GM19193 (cell line): Measurements from ENCODE around the gene USH1G.

Source experiments
- POLR2A ChIP-seq: IDR thresholded peaks from 4 replicates; pipeline ENCODE4 v1.6.1; 2011; ENCODE audit not compliant: insufficient read depth, insufficient read length; ENCODE audit errors: extremely low read depth

Gene USH1G

DNA sequence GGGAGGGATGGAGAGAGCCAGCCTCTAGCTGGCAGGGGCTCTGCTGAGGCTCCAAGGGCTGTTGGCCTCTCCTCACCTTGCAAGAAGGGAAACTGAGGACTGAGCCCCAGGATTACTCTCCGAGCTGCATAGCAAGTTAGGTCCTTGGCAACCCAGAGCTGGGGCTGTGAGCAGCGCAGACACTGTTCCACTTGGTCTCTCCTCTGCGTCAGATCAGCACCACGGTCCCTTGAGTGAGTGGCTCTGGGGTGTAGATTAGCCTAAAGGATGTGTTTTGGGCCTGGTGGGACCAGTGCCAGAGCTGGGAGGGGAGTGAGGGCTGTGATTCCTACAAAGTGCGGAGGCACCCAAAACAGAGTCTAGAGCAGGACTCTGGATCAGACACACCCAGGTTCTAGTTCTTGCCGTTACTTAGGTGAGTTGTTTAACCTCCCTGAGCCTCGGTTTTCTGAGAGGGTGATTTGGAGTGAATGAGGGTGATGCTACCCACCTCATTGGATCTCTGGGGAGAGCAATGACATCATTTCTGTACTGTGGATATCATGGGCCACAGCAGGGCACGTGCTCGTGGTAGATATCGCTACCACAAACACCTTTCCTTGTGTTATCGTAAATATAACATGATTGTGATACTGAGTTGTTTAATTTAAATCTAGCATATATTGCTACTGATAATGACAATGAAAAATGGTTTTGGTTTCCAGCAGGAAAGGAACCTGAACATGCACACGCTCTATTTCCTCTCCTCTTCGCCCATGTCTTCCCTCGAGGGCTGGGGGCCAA, 21.5 kb downstream of the USH1G start:
- no peak for TF ChIP-seq POLR2A

DNA sequence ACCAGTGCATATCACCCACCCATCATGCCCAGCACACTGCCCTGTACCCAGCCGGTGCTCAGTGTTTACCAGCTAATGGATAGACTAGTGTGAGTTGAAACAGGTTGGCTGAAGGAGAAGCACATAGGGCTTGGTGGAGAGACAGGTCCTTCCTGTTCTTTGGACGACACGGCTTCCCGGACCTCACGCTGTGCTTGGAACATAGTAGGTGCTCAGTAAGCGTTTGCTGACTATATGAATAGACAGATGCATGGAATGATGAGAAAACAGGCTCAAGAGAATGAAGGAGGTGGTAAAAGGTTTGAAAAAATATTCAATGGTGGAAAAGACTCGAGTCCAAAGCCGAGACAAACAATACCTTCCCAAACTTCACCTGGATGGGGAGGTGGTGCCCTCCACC, 22.8 kb downstream of the USH1G start:
- TF ChIP-seq POLR2A: no peak

DNA sequence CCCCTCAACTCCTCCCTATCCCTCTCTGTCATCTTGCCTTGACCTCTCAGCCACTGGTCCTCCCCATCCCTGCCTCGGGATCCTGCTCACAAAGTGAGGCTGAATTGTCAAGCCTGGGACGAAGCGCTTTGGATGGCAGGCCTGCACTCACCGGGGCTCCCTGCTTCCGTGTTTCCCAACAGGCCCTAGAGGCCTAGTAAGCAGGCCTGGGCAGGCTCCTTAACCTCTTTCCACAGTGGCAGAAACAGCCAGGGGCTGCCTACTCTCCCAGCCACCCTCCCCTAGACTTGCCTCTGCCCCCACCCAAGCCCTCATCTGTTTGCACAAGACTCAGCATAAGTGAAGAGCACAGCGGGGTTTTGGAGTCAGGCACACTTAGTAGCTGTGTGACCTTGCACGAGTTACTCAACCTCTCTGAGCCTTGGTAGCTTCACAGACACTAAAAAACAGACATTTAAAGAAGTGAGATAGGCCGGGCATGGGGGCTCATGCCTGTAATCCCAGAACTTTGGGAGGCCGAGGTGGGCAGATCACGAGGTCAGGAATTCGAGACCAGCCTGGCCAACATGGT, 24.6 kb downstream of the USH1G start:
- TF ChIP-seq POLR2A: no peak

DNA sequence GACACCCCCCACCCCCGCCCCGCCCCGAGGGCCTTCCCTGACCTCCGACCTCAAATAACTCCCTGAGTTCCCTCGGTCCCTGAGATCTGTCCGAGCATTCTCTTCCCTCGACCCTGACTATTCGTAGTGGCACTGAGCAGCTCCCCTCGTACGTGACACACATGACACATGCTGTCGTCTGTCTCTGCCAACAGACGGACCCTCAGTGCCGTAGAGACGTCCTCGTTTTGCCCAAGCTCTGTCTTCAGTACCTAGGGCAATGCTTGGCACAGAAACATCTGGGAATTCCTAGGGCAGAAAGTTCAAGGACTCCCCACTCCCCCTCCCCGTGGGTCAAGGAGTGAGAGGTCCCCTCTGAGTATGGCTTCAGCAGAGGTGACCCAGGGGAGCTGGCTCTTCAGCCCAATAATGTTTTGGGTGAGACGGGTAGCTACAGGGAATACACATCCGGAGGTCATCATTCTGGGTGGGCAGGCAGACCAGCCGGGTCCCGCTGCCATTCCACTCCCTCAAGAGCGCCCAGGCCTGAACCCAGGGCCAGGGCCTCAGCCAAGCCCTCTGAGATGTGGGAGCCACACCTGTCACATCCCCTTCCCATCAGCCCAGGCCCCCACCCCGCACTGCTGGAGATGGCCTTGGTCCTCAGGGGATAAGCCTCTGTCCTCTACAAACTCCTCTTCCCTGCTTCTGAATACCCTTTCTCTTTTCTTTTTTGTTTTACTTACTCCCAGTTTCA, 29.0 kb downstream of the USH1G start:
- TF ChIP-seq POLR2A: no peak

DNA sequence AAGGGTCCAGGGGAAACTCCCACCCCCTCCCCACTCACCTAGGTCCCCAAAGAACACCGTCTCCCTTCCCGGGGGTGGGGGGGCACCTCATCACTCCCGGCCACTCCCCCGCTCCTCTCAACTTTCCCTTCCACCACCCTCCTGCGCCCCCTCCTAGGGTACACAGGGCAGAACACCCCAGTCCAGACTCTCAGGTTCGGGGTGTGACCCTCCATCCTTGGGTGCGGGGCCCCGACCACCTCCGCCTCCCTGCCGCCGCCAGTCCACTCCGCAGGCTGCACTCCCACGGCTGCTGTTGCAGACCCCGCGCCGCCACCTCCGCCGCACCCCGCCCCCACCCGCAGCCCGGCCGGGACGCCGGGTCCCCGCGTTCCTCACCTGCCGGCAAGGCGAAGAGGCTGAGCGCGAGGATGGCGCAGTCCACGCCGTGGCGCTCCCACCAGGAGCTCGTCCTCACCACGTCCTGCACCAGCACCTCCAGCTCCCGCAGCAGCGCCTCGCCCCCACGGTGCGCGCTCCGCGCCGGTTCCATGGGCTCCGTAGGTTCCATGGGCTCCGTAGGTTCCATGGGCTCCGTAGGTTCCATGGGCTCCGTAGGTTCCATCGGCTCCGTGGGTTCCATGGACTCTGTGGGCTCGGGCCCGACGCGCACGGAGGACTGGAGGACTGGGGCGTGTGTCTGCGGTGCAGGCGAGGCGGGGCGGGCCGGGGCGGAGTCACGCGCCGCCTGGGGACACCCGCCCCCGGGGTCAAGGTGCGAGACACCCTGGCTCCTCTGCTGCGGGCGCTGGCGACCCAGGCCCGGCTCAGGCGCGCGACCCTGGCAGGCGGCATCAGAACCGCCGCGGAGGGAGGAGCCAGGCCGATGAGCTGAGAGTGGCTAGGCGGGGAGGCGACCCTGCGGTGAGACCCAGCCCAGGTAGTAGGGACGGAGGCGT, 29.8 kb downstream of the USH1G start, which contains the start of gene FADS6:
Gene FADS6 (minus strand): TSS at position 660 of the 938 bp plus-strand sequence. CDS start 38 bp downstream, at position 622.
- no peak for TF ChIP-seq POLR2A

DNA sequence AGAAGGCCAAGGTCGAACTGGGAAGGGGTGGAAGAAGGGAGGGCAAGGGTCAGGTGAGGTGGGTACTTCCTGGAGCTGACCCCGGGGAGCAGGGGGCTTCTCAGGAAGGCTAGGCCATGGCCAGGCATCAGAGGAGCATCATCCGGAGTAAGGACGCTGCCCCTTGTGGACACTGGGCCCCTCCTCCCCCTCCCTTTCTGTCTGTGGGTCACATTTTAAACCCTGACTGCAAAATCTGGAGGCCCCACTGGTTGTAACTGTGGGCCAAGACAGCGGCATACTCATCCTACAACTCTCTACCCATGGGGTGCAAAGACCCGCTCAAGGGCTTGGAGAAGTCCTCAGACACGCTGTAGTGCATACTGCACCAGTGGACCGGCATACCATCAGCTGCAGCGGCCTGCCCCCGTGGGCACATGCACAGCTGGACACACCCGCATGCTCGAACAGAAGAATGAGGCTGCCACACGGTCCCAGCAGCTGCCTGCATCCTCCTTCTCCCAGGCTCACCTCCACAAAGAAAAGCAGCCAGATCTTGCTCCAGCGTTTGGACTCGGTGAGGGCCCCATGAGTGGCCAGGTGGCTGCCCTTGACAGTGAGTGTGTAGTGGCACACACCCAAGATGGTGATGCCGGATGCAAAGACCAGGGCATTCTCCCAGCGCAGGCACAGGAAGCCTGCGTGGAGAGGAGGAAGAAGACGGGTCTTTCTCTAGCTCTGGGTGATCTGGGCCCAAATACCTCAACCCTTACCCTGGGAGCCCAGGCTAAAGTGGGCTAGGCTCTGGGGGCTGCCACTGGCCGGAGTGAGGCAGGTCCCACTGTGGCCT, 30.8 kb downstream of the USH1G start:
- no peak for TF ChIP-seq POLR2A

DNA sequence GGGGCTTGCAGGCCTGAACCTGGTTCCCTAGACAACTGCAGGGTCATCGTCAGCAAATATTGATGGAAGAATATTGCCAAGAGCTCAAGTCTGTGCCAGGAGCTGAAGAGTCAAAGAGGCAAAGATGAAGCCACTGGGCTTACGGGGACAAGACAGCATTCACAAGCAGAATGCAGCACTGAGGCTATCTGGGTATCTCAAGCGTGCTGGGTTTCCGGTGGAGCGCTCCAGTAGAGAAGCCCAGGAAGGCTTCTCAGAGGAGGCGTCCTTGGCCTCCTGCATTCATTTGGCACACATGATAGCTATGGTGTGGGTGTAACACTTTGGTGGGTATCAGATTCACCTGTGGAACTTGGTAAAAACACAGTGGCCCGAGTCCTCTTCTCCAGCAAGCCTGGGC, 32.5 kb downstream of the USH1G start:
- no peak for TF ChIP-seq POLR2A

DNA sequence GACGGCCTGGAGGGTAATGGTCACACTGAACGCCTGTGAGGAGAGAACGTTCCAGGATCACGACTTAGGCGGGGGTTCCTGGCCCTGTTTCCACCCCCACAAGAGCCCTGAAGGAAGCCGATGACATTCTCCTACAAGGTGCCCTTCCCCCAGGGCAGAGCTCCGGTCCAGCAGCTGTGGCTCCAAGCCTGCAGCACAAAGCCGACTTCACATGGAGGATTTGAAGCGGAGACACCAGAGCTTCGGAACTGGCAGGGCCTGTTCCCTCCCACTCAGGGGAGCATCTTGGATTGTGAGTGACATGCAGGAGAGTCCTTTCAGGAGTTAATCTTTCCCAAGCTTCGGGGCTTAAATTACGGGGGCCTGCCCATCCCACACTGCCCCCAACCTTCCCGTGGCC, 34.6 kb downstream of the USH1G start:
- TF ChIP-seq POLR2A: no peak

DNA sequence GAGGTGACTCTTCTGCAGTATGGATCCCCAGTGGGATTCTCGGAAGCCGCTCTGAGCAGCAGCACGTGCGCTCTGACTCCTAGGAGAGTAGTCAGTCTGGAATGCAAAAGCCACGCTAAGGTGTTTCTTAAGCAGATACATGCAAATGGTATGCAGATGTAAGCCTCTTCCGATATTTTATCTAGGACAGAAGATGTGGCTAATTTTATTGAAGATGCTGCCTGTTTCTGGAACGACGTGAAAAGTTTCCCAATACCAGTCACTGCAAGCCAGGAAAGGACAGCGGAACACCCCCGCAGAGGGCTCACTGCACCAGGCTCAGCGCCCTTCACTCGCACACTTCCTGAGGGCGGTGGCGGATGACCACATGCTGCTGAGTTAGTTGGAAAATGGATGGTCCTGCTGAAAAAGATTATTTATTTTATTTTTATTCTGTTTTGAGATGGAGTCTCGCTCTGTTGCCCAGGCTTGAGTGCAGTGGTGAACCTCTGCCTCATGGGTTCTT, 39.8 kb downstream of the USH1G start:
- TF ChIP-seq POLR2A: no peak

DNA sequence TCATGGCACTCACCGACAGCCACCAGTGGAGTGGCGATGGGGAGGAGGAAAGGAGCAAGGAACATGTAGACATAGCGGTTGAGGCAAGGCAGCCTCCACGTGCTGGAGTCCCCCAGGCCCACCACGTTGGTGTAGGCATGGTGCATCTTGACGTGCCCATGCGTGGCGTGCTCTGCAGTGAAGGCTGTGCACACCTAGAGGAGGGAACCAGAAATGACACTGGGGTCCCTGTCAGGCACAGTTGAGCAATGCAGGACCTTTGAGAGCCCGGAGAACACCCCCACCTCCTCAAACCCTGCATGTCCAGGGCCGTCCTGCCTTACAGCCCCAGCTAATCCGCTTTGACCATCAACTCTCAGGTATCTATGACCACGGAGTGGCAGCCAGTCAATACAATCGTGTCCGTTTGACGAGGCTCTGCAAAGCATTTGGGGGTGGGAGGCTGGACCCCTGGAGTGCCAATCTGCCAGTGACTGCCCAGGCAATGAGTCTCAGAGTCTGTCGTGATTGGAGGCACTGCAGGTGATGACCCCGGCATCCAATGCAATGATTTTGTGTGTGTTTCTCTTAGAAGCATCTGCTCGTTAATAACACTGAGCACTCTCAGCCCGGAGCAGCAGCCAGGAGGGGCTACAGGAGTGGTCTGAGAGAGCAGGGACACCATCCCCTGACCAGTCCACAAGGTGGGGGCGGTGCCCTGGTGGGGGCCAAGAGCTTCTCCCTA, 40.4 kb downstream of the USH1G start:
- no peak for TF ChIP-seq POLR2A

DNA sequence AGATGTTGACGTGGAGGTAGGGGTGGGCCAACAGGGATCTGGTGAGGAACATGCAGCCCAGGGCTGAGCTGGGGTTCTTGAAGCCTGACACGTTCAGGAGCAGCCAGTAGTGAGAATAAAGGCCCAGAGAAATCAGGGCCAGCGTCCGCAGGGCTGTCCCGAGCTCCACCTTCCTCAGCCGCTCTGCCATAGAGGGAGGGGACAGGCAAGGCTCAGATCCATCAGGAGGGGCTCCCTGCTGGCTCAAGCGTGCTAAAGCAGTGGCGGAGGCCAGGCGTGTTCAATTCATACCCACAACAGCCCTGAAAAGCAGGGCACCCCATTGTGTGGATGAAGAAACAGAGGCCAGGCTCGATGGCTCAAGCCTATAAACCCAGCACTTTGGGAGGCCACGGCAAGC, 42.0 kb downstream of the USH1G start:
- no peak for TF ChIP-seq POLR2A

DNA sequence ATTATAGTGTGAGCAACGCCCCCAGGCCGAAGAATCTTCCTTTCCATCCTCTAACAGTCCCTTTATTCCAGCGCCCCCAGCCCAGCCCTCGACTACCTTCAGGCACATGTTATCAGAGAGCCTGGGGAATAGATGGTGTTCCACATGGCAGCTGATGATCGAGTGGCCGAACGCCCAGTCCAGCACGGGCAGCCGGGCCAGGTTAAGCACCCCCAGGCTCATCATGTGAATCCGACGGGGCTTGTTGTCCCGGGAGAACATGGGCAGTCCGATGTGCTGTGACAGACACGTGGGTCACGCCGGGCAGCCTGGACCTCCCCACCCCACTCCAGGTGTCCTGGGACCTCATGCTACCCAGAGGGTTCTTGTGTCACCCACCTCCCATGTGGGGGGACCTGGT, 43.7 kb downstream of the USH1G start:
- no peak for TF ChIP-seq POLR2A

DNA sequence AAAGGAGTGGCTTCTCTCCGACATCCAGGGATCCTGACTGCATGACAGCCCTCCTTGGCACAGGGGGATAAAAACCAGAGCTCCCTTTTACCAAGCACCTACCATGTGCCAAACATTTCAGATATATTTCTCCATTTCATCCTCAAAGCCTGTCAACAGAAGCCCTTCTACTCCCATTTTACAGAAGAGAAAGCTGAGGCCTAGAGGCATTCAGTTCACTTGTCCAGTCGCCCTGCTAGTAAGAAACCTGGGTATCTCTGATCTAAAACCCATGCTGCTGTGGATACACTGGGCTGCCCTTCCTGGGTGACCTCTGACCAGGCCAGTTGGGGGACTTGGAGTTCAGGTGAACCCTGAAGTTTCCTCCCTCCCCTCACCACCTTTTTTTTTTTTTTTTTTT, 44.4 kb downstream of the USH1G start:
- TF ChIP-seq POLR2A: no peak
